Glutamatergic neuron (in vitro differentiated cells): ENCODE results near the gene ZNF778. TPM values are rescaled to one million over a fixed set of nuclear protein-coding genes. Genes with fewer than 3 reads are reported as not detected.

Source experiments
- DNase-seq: peaks from one replicate; pipeline ENCODE4 v3.0.0; 2022
- H3K27ac Mint-ChIP-seq: one replicate; pipeline ENCODE4 v1.8.0; 2020; ENCODE audit warnings: mild to moderate bottlenecking, mixed read lengths, inconsistent platforms; ENCODE audit not compliant: unreplicated experiment
- H3K27me3 Mint-ChIP-seq: one replicate; pipeline ENCODE4 v1.8.0; 2020; ENCODE audit warnings: mild to moderate bottlenecking, moderate library complexity, mixed read lengths, inconsistent platforms; ENCODE audit not compliant: unreplicated experiment
- H3K36me3 Mint-ChIP-seq: one replicate; pipeline ENCODE4 v1.8.0; 2020; ENCODE audit warnings: mild to moderate bottlenecking, mixed read lengths, inconsistent platforms; ENCODE audit not compliant: unreplicated experiment
- H3K4me1 Mint-ChIP-seq: one replicate; pipeline ENCODE4 v1.8.0; 2020; ENCODE audit warnings: mild to moderate bottlenecking, low read depth, mixed read lengths, inconsistent platforms; ENCODE audit not compliant: unreplicated experiment
- H3K4me3 Mint-ChIP-seq: one replicate; pipeline ENCODE4 v1.8.0; 2020; ENCODE audit warnings: mild to moderate bottlenecking, mixed read lengths, inconsistent platforms; ENCODE audit not compliant: unreplicated experiment
- H3K9me3 Mint-ChIP-seq: one replicate; pipeline ENCODE4 v1.8.0; 2020; ENCODE audit warnings: mild to moderate bottlenecking, moderate library complexity, mixed read lengths, inconsistent platforms; ENCODE audit not compliant: unreplicated experiment
- CTCF ChIP-seq: fragments of 200-600 bp; sonication (generic); IDR thresholded peaks from one replicate; pipeline ENCODE4 v1.5.0; 2021; ENCODE audit not compliant: partially characterized antibody, unreplicated experiment
- total RNA-seq: library from RNA; stranded (reverse); fragmentation: NEBNext Ultra II Directional; extraction: Animal tissue kit (Norgen Biotek cat#: 25700); gene quantifications from one replicate; pipeline ENCODE4 v1.2.1, GENCODE V29; 2021; ENCODE audit not compliant: unreplicated experiment

The ZNF778 gene
- total RNA-seq, 1 donor from 2014 or later: 36.2 TPM

- H3K36me3 Mint-ChIP-seq: peaks cover 10% of the 10 kb centered on the region
- peaks cover 25% of the 10 kb centered on the region for H3K9me3 Mint-ChIP-seq
- no peak for DNase-seq
- H3K4me3 Mint-ChIP-seq: peak overlapping the region; percentile 17
- TF ChIP-seq CTCF: no peak
- H3K4me1 Mint-ChIP-seq: peaks cover 1% of the 10 kb centered on the region
- H3K27ac Mint-ChIP-seq: peak overlapping the region; percentile 48
- H3K27me3 Mint-ChIP-seq: peaks cover 15% of the 10 kb centered on the region
Observed at GRCh38 chr16:89277049-89277448, 59.5 kb downstream of the ZNF778 start.

GRCh38 chr16:89277641-89278341 lies 60.3 kb downstream of the ZNF778 start:
- no peak for TF ChIP-seq CTCF
- peak overlapping the region; percentile 17 for H3K4me3 Mint-ChIP-seq
- peak overlapping the region; percentile 48 for H3K27ac Mint-ChIP-seq
- peaks cover 7% of the 10 kb centered on the region for H3K36me3 Mint-ChIP-seq
- DNase-seq: no peak
- peaks cover 15% of the 10 kb centered on the region for H3K27me3 Mint-ChIP-seq
- H3K9me3 Mint-ChIP-seq: peaks cover 19% of the 10 kb centered on the region
- H3K4me1 Mint-ChIP-seq: peaks cover under 1% of the 10 kb centered on the region

GRCh38 chr16:89278441-89279240 lies 61.1 kb downstream of the ZNF778 start:
- Mint-ChIP-seq H3K4me3 (no peak overlapping the region), H3K27me3 (peaks cover 13% of the 10 kb centered on the region), H3K27ac (no peak overlapping the region), H3K36me3 (peaks cover 2% of the 10 kb centered on the region), H3K9me3 (peaks cover 12% of the 10 kb centered on the region), H3K4me1 (no peaks in the 10 kb centered on the region)
- DNase-seq: no peak
- no peak for TF ChIP-seq CTCF

GRCh38 chr16:89279666-89280481 lies 62.4 kb downstream of the ZNF778 start:
- Mint-ChIP-seq H3K27ac (no peak overlapping the region), H3K4me3 (no peak overlapping the region), H3K9me3 (peaks cover 11% of the 10 kb centered on the region), H3K36me3 (no peaks in the 10 kb centered on the region), H3K27me3 (peaks cover 9% of the 10 kb centered on the region), H3K4me1 (no peaks in the 10 kb centered on the region)
- DNase-seq: no peak
- no peak for TF ChIP-seq CTCF
